ENCODE results near the gene CD5L.

DNA sequence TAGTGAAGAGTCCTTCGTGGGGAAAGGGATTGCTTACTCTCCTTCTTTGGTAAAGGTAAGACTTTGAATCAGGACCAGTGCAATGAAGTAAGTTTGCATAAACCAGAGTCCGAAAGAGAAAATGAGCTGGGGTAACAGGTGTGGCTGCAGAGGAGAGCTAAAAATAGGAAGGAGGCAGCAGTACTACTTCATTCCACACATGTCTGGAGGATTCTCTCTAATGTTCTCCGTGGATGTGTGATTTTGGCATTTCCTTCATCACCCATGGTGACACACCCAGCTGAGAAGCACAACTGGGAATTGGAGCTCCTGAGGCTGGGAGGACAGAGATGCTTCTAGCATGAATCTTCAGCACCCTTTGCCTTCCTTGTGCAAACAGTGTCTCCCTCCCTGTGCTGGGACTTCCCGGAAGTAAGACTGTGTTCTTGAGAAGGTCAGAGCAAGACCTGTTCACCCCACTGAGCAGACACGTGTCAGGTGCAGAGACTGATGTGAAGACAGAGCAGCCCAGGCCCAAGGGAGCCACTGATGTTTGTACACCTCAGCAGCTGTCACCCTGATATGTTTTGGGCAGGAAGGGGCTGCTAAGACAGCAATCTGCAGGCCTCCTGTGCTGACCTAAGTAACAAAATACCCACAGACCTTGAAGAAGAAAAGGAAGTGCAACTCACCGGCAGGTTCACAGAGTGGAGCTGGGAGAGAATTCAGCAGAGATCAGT, 35.0 kb downstream of the CD5L start:
- TF ChIP-seq POLR2A (IDR thresholded peaks at IDR 0.05; ENCODE audit: low read length) (no peak), GATA1 (IDR thresholded peaks at IDR 0.05; ENCODE audit: low read depth, low read length) (no peak)
